ENCODE data around the gene ST3GAL6. TPM values are rescaled to one million over a fixed set of nuclear protein-coding genes. Genes with fewer than 3 reads are reported as not detected.

Gene ST3GAL6
- total RNA-seq, 2 donors from 2014 or later: 1.7 to 2.8 TPM

- ATAC-seq: no peak
- intact Hi-C loops (cut with DNase I, micrococcal nuclease): no loop called here
- DNase-seq: no peak
These were observed 27.3 kb upstream of the ST3GAL6 start for GRCh38 chr3:98735761-98736269.

- DNase-seq (no peak), ATAC-seq (no peak)
- intact Hi-C loops (cut with DNase I, micrococcal nuclease): no loop called here
These were observed 25.8 kb upstream of the ST3GAL6 start for GRCh38 chr3:98737301-98737700.

- ATAC-seq: no peak
- intact Hi-C loops (cut with DNase I, micrococcal nuclease): no loop called here
- DNase-seq: no peak
These were observed 23.9 kb upstream of the ST3GAL6 start for GRCh38 chr3:98739266-98739665.

- no peak for ATAC-seq
These were observed 22.8 kb upstream of the ST3GAL6 start for GRCh38 chr3:98740324-98740723.

GRCh38 chr3:98741121-98741716 is 21.9 kb upstream of the ST3GAL6 start:
- DNase-seq (no peak), ATAC-seq (no peak)
- intact Hi-C loops (cut with DNase I, micrococcal nuclease): no loop called here

More at GRCh38 chr3:98740324-98740723, 22.8 kb upstream of the ST3GAL6 start:
- intact Hi-C loops (cut with DNase I, micrococcal nuclease): no loop called here
- no peak for DNase-seq

GRCh38 chr3:98743071-98743470 is 20.1 kb upstream of the ST3GAL6 start:
- intact Hi-C loops (cut with DNase I, micrococcal nuclease): no loop called here
- no peak for ATAC-seq
- DNase-seq: no peak

- DNase-seq: no peak
- no peak for ATAC-seq
- intact Hi-C loops (cut with DNase I, micrococcal nuclease): no loop called here
These were observed 18.9 kb upstream of the ST3GAL6 start for GRCh38 chr3:98744283-98744682.

- intact Hi-C loops (cut with DNase I, micrococcal nuclease): no loop called here
- ATAC-seq (no peak), DNase-seq (no peak)
These were observed 17.4 kb upstream of the ST3GAL6 start for GRCh38 chr3:98745718-98746117.

GRCh38 chr3:98746122-98746521 is 17.0 kb upstream of the ST3GAL6 start:
- DNase-seq (no peak), ATAC-seq (no peak)
- intact Hi-C loops (cut with DNase I, micrococcal nuclease): no loop called here

- intact Hi-C loops (cut with DNase I, micrococcal nuclease): no loop called here
- ATAC-seq (no peak), DNase-seq (no peak)
These were observed 16.3 kb upstream of the ST3GAL6 start for GRCh38 chr3:98746882-98747281.

- no peak for DNase-seq
- ATAC-seq: no peak
- intact Hi-C loops (cut with DNase I, micrococcal nuclease): no loop called here
These were observed 12.7 kb upstream of the ST3GAL6 start for GRCh38 chr3:98750276-98750919.

GRCh38 chr3:98754483-98754882 is 8.7 kb upstream of the ST3GAL6 start:
- DNase-seq (no peak), ATAC-seq (no peak)
- intact Hi-C loops (cut with DNase I, micrococcal nuclease): no loop called here

- intact Hi-C loops (cut with DNase I, micrococcal nuclease): no loop called here
- ATAC-seq: no peak
- no peak for DNase-seq
These were observed 7.5 kb upstream of the ST3GAL6 start for GRCh38 chr3:98755601-98756000.

GRCh38 chr3:98759629-98760028 is 3.5 kb upstream of the ST3GAL6 start:
- intact Hi-C loops (cut with DNase I, micrococcal nuclease): no loop called here
- no peak for DNase-seq
- no peak for ATAC-seq

- DNase-seq (no peak), ATAC-seq (no peak)
- intact Hi-C loops (cut with DNase I, micrococcal nuclease): no loop called here
These were observed 1.4 kb upstream of the ST3GAL6 start for GRCh38 chr3:98761643-98762229.

- DNase-seq: no peak
- intact Hi-C loops (cut with DNase I, micrococcal nuclease): no loop called here
- ATAC-seq: no peak
These were observed 779 bp downstream of the ST3GAL6 start for GRCh38 chr3:98763819-98764418.

- intact Hi-C loops (cut with DNase I, micrococcal nuclease): no loop called here
- DNase-seq (no peak), ATAC-seq (no peak)
These were observed 1.3 kb downstream of the ST3GAL6 start for GRCh38 chr3:98764472-98764884.

- no peak for DNase-seq
These were observed 2.6 kb downstream of the ST3GAL6 start for GRCh38 chr3:98765721-98766120.

GRCh38 chr3:98766924-98767323 is 3.8 kb downstream of the ST3GAL6 start:
- ATAC-seq (no peak), DNase-seq (no peak)
- intact Hi-C loops (cut with DNase I, micrococcal nuclease): no loop called here

More at GRCh38 chr3:98765721-98766120, 2.6 kb downstream of the ST3GAL6 start:
- no peak for ATAC-seq
- intact Hi-C loops (cut with DNase I, micrococcal nuclease): no loop called here

GRCh38 chr3:98768961-98769360 is 5.8 kb downstream of the ST3GAL6 start:
- no peak for DNase-seq
- intact Hi-C loops (cut with DNase I, micrococcal nuclease): no loop called here
- no peak for ATAC-seq
